Measurements from ENCODE around the gene LRRK2.

DNA sequence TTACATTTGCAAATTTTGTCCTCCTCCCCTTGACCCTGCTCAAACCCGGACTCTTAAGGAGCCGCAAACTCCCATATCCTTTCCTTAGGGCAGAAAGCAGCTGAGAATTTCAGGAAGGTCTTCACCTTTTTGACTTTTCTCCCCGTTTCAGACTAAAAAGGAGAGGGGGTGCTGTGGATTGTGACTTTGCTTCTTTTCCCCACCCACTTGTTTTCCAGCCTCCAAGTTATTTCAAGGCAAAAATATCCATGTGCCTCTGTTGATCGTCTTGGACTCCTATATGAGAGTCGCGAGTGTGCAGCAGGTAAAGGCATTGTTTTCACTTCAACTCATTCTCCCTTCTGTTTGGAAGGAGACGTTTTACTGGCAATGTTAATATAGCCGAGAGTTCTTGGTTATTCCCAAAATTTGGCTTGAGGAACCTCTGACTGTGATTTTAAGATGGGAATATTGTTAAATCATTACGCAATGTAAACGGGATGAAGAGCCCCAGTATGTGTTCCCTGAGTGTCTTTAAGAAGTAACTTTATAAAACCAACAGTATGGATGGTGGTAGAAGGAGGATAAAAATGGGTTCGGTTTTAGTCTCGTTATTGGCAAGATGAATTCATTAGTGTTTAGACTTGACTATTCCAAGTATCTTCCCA is 663 bp downstream of the LRRK2 start:
- TF ChIP-seq REST (IDR thresholded peaks at IDR 0.05; ENCODE audit: insufficient read depth in 1 of 2, low read depth in 2 of 2, low read length in 2 of 2) (no peak), SIN3A (IDR thresholded peaks at IDR 0.05; ENCODE audit: borderline replicate concordance, insufficient read depth, low read length) (no peak), POLR2AphosphoS5 (IDR thresholded peaks at IDR 0.05; ENCODE audit: low read depth, low read length) (no peak)
